Measurements from ENCODE around the gene LRTM1.

The LRTM1 gene

GRCh38 chr3:54873059-54874010 is 54.5 kb downstream of the LRTM1 start:
- H4K20me1 ChIP-seq (ENCODE audit: insufficient read depth, low read length) = no peaks in the 10 kb centered on the region
- no peak overlapping the region for H3K4me2 ChIP-seq (ENCODE audit: insufficient read depth, low read length)
- H3K27me3 ChIP-seq (ENCODE audit: insufficient read depth, low read length, poor library complexity) = no peaks in the 10 kb centered on the region
- no peaks in the 10 kb centered on the region for H3K9me3 ChIP-seq (ENCODE audit: insufficient read depth, low read length, severe bottlenecking)
- ATAC-seq (ENCODE audit: insufficient read depth, low read depth) (no peak), DNase-seq (no peak)
- no peak overlapping the region for H3K9ac ChIP-seq (ENCODE audit: low read depth, low read length)
- no peak for TF ChIP-seq EZH2 (IDR thresholded peaks at IDR 0.05; ENCODE audit: borderline replicate concordance, low read depth, low read length, severe bottlenecking)
- TF ChIP-seq, protein P1, sequence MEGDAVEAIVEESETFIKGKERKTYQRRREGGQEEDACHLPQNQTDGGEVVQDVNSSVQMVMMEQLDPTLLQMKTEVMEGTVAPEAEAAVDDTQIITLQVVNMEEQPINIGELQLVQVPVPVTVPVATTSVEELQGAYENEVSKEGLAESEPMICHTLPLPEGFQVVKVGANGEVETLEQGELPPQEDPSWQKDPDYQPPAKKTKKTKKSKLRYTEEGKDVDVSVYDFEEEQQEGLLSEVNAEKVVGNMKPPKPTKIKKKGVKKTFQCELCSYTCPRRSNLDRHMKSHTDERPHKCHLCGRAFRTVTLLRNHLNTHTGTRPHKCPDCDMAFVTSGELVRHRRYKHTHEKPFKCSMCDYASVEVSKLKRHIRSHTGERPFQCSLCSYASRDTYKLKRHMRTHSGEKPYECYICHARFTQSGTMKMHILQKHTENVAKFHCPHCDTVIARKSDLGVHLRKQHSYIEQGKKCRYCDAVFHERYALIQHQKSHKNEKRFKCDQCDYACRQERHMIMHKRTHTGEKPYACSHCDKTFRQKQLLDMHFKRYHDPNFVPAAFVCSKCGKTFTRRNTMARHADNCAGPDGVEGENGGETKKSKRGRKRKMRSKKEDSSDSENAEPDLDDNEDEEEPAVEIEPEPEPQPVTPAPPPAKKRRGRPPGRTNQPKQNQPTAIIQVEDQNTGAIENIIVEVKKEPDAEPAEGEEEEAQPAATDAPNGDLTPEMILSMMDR (IDR thresholded peaks at IDR 0.05; ENCODE audit: borderline replicate concordance, extremely low read depth, low read length, poor library complexity, severe bottlenecking) = no peak
- H3K36me3 ChIP-seq (ENCODE audit: insufficient read depth, low read length) = no peaks in the 10 kb centered on the region
- no peaks in the 10 kb centered on the region for H3K4me1 ChIP-seq (ENCODE audit: insufficient read depth, low read length)
- no peak overlapping the region for H3K4me3 ChIP-seq (ENCODE audit: low read depth in 1 of 2, low read length in 2 of 2)
- H2AFZ ChIP-seq (ENCODE audit: low read depth, low read length) = no peak overlapping the region
- no peak overlapping the region for H3K27ac ChIP-seq (ENCODE audit: low read length)
- H3K79me2 ChIP-seq (ENCODE audit: insufficient read depth, low read length) = no peaks in the 10 kb centered on the region

DNA sequence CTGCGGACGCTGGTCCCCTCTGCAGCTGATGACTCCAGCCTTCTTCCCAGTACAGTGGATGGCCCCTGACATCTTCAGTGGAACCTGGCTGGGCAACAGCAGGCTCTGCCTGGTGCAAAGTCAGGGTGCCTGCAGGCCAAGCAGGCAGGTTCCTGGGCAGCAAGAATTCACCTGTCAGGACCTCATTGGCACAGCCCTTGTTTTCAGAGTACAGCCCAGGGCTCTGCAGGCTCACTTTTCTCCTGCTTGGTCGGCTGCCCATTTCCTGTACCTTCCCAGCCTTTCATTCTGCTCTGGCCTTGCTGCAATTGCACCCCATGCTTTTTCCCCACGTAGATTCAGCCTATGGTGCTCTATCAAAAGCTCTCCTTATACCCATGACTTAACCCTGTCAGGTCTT is 56.0 kb downstream of the LRTM1 start:
- ATAC-seq (ENCODE audit: insufficient read depth, low read depth) (no peak), DNase-seq (no peak)
- Histone ChIP-seq H3K27me3 (ENCODE audit: insufficient read depth, low read length, poor library complexity) (no peaks in the 10 kb centered on the region), H3K4me2 (ENCODE audit: insufficient read depth, low read length) (no peak overlapping the region), H2AFZ (ENCODE audit: low read depth, low read length) (no peak overlapping the region), H3K4me1 (ENCODE audit: insufficient read depth, low read length) (no peaks in the 10 kb centered on the region), H3K9ac (ENCODE audit: low read depth, low read length) (no peak overlapping the region), H4K20me1 (ENCODE audit: insufficient read depth, low read length) (no peaks in the 10 kb centered on the region), H3K4me3 (ENCODE audit: low read depth in 1 of 2, low read length in 2 of 2) (no peak overlapping the region), H3K36me3 (ENCODE audit: insufficient read depth, low read length) (no peaks in the 10 kb centered on the region), H3K9me3 (ENCODE audit: insufficient read depth, low read length, severe bottlenecking) (no peaks in the 10 kb centered on the region), H3K27ac (ENCODE audit: low read length) (no peak overlapping the region), H3K79me2 (ENCODE audit: insufficient read depth, low read length) (no peaks in the 10 kb centered on the region)
- TF ChIP-seq EZH2 (IDR thresholded peaks at IDR 0.05; ENCODE audit: borderline replicate concordance, low read depth, low read length, severe bottlenecking) = no peak
- TF ChIP-seq, protein P1 (IDR thresholded peaks at IDR 0.05; ENCODE audit: borderline replicate concordance, extremely low read depth, low read length, poor library complexity, severe bottlenecking) = no peak

GRCh38 chr3:54870423-54870822 is 57.4 kb downstream of the LRTM1 start:
- Histone ChIP-seq H3K36me3 (ENCODE audit: insufficient read depth, low read length) (no peaks in the 10 kb centered on the region), H4K20me1 (ENCODE audit: insufficient read depth, low read length) (no peaks in the 10 kb centered on the region), H3K4me2 (ENCODE audit: insufficient read depth, low read length) (no peak overlapping the region), H3K4me1 (ENCODE audit: insufficient read depth, low read length) (no peaks in the 10 kb centered on the region), H3K27ac (ENCODE audit: low read length) (no peak overlapping the region), H3K27me3 (ENCODE audit: insufficient read depth, low read length, poor library complexity) (no peaks in the 10 kb centered on the region), H3K4me3 (ENCODE audit: low read depth in 1 of 2, low read length in 2 of 2) (no peak overlapping the region), H3K79me2 (ENCODE audit: insufficient read depth, low read length) (no peaks in the 10 kb centered on the region), H3K9ac (ENCODE audit: low read depth, low read length) (no peak overlapping the region), H3K9me3 (ENCODE audit: insufficient read depth, low read length, severe bottlenecking) (no peaks in the 10 kb centered on the region), H2AFZ (ENCODE audit: low read depth, low read length) (no peak overlapping the region)
- DNase-seq (no peak), ATAC-seq (ENCODE audit: insufficient read depth, low read depth) (no peak)
- TF ChIP-seq, protein P1 (IDR thresholded peaks at IDR 0.05; ENCODE audit: borderline replicate concordance, extremely low read depth, low read length, poor library complexity, severe bottlenecking) = peak; percentile 35
- TF ChIP-seq EZH2 (IDR thresholded peaks at IDR 0.05; ENCODE audit: borderline replicate concordance, low read depth, low read length, severe bottlenecking) = no peak
